KG1 (cell line): ENCODE results near the gene SFTPA1.
"Not testable (repeated sequence)": the region's sequence is repeated elsewhere in the genome, so short reads cannot be mapped to it uniquely, and the experiment has no call there.

Experiments used
- DNase-seq: peaks from one replicate; lab custom pipeline; 2025; lab: John Stamatoyannopoulos, UW

SFTPA1 gene

DNA sequence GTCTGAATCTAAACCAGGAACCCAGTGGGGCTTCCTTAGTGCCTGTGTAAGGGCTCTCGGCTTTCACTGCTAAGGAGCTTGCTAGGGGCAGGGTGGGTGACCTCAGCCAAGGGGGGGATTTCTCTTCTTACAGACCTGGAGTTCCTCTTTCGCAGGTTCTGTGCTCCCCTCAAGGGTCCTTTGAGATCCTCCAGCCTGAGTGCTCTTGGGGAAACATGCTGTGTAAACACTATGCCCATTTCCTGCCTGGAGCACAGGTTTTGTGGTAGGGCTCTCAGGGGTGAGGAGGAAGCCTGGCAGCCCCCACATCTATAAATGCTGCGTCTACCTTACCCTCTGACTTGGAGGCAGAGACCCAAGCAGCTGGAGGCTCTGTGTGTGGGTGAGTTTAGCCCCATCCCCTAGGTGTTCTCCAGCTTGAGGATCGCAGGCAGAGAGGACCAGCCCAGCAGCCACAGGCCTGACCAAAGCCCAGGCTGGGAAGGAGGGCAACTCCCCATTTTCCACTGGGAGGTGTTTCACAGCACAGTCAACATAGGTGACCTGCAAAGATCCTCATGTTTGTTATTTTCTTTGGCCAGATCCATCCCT lies at the start of gene SFTPA1:
Gene SFTPA1, plus strand, starts transcription at position 339 of the 591 bp plus-strand sequence. CDS start 887 bp downstream, outside the sequence.
- no peak for DNase-seq

DNA sequence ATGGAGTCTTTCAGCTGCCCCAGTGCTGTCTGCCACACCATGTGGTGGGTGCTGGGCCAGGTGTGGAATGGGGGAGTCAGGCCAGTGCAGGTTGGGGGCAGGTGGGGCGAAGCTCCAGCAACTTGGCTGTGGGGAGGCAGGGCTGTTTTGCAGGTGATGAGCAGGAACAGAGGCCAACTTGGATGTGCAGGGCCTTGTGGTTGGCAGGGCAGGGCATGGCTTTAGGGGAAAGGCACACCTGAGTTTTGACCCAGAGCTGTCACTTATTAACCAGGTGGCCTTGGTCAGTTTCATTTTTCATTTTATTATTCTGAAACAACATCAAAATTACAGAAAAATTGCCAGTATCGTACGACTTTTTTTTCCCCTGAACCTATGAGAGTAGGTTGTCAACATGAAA lies 49.5 kb upstream of the SFTPA1 start:
- DNase-seq: no peak

DNA sequence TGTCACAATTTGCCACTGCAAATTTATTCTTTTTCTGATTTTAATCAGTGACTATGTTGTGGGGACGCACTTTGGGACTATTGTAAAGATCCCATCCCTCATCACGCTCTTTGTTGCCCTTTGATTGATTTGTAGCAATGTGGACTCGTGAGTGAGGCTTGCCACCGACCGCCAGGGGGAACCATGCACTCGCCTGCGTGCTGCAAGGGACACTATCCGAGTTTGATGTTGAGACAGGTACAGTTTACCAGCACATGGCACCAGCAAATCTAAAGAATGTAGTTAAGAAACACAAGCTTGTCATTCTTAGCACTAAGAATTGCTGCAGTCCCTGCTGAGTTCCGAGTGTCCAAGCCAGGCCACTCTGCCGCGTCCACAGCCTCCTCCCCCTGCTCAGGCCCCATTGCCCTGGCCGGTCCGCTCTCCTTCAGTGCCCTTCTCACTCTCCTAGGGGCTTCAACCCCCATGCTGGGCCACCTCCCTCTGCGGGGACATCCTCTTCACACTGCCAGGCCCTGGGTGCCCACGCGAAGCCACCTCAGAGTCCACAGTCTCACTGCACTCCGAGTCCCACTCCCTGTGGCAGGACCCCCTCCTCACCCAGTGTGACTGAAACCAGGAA lies 48.5 kb upstream of the SFTPA1 start:
- peak; percentile 41 for DNase-seq

DNA sequence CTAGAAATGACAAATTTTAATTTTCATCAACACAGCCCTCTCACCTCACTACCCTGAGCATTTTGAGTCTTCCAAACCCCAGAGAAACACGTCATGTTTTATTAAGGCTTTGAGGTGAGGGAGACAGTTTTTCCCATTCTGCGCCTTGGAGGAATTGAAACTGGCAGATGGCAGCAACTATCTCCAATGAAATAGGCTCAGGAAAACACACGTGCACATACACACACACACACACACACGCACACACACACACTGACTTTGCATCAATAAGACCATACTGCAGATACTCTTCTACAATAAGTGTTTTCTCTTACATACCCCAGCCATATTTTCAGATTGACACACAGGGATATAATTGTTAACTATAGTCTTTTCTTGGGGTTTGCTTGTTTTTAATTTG lies 47.3 kb upstream of the SFTPA1 start:
- no peak for DNase-seq

DNA sequence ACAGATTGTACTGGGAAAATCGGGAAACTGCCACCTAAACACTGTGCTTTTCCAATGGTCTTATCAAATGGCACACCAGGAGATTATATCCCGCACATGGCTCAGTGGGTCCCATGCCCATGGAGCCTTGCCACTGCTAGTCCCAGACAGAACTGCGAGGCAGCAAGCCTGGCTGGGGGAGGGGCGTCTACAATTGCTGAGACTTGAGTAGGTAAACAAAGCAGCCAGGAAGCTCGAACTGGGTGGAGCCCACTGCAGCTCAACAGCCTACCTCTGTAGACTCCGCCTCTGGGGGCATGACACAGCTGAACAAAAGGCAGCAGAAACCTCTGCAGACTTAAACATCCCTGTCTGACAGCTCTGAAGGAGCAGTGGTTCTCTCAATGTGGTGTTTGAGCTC lies 40.1 kb upstream of the SFTPA1 start:
- DNase-seq: not testable (repeated sequence)

DNA sequence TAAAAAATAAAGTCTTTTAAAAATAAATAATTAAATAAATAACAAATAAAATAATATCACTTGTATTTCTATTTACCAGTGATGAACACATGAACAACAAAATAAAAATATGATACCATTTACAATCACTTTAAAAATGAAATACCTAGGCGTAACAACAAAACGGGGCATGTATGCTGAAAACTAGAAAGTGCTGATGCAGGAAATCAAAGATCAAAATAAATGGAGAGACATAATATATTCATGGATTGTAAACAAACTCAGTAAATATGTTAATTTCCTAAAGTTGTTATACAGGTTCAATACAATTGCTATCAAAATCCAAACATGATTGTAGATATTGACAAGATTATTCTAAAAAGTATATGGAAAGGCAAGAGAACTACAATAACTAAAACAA lies 31.4 kb upstream of the SFTPA1 start:
- DNase-seq: no peak

DNA sequence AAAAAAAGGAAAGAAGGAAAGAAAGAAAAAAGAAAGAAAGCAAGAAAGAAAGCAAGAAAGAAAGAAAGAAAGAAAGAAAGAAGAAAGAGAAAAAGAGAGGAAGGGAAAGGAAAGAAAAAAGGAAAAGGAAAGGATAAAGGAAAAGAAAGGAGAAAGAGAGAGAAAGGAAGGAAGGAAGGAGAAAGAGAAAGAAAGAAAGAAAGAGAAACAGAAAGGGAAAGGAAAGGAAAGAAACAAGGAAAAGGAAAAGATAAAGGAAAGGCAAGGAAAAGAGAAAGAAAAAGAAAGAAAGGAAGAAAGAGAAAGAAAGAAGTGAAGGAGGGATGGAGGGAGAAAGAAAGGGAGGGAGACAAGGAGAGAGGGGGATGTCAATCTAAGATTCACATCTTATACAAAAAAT lies 29.7 kb upstream of the SFTPA1 start:
- no peak for DNase-seq

DNA sequence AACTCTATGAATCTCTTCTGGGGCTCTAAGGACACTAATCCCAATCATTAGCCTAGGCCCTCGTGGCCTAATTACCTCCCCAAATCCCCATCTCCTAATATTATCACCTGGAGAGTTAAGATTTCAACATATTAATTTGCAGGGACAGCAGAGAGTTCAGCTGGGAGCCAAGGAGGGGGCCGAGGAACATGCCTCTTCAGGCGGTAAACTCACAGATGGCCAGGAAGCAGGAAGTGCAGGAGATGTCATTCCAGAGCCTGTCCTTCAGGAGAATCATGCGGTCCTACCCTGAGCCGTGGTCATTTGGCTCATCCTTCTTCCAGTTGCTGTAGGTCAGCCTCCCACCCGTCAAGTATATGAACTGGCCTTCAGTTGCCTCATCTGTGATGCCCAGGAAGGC lies 28.6 kb upstream of the SFTPA1 start:
- no peak for DNase-seq

DNA sequence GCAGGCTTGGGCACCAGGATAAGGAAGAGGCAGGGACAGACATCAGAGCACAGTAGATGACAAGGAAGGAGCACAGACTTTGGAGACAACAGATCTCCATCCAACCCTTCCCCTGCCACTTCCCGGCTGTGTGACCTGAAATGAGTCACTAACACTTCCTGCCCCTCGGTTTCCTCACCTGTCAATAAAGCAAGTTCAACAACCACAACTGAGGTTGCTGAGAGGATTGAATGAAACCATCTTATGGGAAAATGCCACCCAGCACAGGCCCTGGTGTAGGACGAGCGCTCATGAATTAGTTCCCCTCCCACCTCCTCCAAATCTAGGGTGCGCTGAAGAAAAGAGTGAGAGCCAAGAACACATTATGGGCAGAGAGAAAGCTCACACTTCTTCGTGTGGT lies 27.8 kb upstream of the SFTPA1 start:
- not testable (repeated sequence) for DNase-seq

DNA sequence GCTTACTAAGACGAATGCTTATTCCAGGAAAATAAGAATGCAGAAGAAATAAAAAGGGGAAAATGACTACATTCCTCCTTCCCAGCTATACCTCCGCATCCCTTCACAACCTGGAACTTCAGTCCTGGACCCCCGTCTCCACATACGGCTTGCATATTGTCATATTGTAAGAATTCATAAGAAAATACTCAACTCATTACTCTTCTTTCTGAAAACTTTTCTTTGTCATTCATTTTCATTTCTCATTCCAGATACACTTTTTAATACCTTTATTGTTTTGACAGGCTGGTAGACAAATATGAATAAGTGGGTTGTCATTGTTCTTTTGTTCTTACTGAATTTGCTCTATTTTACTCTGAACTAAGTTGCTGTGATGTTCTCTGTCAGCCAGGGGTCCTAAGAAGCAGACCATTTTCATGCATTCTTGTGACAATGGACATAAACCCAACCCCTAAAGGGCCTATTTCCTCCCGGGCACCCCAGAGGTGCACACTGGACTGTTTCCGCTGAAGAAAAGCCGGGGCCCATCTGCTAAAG lies 27.2 kb upstream of the SFTPA1 start:
- DNase-seq: no peak

DNA sequence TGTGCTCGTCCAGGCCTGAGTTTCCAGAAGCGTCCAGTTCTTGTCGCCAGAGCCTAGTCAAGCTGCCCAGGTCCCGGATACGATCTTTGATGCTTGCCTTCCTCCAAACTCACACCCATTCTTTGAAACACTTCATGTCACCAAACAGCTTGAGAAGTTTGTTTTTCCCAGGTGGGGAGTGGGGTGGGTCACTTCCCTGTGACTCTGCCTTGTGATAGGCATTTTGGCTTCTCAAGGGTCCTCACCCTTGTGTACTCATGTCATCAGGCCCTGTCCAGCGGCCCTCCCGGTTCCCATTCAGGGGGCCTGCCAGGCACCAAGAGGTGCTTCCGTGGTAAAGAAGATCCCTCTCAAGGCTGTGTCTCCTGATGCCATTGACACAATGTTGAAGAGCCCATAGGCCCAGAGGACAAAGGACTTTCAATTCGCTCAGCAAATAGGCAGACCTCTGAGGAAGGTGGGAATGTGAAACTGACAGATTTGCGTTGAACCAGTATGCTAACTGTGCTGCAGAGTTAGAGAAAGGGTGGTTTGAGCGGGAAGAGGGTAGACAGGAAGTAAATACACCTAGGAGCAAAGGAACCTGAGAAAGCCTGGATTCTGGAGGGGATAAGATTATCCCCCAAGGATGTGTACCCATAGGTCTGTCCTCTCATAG lies 24.7 kb upstream of the SFTPA1 start:
- DNase-seq: no peak

DNA sequence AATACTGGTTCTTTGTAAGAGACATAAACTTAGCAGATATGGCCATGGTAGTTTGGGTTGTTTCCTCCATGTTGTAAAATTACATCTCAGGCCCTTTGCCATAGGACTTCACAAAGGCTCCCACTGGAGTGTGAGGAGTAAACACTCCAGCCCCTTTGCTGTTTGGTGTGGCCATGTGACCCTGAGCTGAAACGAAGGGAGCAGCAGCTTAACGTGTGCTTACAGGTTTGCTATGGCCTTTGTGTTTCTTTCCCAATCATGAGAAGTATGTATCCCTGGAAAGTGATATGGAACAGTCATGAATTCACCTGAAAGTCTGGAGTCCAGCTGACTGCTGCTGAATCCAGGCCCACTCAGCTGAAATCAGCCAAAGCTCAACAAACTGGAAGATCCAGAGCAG lies 23.8 kb upstream of the SFTPA1 start:
- no peak for DNase-seq

DNA sequence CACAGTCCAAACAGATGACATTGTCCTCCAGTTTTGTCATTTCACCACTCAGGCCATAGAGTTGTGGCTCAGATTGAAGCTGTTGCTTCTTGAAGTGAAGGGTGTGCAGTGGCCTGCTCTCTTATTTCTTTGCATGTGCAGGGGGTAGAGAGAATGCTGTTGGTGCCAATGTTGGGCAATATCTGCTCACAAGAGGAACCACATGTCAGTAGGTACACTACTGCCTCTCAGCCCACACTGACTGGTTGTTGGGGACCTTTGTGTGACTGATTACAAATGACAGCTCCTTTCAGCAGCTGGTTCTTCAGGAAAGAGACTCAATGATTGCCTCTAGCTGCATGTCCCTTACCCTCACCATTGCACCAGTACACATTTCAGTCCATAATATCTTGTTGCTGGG lies 21.9 kb upstream of the SFTPA1 start:
- no peak for DNase-seq

DNA sequence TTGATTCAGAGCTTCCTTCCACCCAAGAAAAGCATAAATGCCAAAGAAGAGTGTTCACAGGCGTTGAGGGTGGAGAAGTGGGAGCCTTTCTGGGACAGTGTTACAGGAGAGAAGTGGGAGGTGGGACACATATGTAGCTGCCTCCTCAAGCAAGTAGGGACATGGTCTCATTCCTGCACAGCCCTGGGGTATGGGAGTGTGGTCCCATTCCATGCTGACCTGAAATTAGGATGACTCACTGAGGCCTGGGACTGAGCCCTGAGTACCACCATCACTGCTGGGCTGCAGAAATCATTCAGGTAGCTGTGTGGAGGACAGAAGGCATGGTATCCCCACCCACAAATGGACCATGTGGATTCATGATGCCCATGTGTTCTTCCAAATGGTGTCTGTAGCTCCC lies 17.4 kb upstream of the SFTPA1 start:
- no peak for DNase-seq

DNA sequence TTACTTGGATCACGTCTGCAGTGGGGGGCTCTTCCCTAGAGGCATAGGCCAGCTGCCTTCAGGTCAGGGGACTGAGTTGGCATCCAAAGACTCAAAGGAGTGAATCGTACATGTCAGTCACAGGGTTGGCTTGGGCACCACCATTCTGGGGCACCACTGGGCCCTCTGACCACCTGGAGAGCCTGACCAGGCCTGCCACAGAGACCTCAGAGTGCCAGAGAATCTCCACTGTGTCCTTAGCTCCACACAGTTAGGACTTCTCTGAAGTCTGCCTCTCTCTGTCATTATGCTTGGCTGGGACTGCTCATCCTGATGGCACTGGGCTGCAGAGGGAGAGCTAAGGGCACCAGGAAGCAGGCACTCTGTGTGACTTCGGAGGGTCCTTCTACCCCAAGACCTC lies 16.2 kb upstream of the SFTPA1 start:
- DNase-seq: not testable (repeated sequence)

DNA sequence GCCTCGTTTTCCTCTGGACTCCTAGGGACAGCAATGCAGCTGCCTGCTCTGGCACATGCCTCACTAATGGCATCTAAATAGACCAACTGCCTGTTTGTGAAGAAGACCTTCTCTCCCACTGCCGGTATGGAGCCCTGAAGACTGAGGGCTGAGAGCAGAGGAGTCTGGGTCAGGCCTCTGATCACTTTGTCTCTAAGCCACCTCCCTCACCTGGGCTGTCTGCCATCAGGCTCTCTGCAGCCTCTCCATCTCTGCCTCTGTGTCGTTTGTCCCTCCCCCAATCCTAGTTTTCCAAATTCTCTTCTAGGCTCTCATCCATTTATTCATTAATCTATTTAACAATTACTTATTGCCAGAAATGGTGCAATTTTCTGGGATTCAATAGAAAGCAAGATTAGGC lies 15.2 kb upstream of the SFTPA1 start:
- no peak for DNase-seq

DNA sequence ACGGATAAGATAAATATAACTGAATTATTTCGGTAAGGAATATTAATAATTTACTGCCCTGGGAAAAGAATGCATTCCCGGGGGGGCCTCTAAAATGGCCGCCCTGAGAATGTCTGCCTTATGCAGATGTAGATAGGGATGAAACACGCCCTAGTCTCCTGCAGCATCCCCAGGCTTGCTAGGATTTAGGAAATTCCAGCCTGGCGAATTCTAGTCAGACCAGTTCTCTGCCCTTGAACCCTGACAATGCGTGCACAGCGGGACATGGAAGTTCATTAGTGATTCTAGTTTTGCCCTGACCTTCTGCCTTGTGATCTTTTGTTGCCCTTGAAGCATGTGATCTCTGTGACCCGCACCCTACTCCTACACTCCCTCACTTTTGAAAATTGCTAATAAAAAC lies 11.1 kb upstream of the SFTPA1 start:
- DNase-seq: not testable (repeated sequence)

DNA sequence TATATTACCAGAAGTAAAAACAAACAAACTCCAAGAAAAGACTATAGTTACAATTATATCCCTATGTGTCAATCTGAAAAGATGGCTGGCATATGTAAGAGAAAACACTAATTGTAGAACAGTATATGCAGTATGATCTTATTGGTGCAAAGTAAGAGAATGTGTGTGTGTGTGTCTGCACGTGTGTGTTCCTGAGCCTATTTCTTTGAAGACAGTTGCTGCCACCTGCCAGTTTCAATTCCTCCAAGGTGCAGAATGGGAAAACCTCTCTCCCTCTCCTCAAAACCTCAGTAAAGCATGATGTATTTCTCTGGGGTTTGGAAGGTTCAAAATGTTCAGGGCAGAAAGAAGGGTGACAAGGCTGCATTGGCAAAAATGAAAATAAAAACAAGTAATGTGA lies 8.8 kb upstream of the SFTPA1 start:
- DNase-seq: no peak

DNA sequence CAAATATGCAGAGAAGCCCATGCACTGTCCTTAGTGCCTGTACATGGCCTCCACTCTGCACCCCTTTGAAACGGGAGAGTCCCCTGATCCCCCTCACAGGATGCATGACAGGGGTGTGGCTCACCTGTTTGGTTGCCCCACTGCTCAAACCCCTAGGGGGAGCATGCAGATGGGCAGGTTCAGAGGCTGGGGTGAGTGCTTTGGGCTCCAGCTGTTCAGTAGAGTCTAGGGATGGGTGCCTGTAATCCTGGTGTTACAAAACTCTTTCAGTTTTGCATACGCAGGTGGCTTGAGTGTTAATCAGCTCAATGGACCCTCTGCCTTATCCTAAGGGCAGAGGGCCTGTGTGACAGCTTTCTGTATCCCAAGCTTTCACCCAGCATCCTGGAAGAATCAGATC lies 7.8 kb upstream of the SFTPA1 start:
- no peak for DNase-seq

DNA sequence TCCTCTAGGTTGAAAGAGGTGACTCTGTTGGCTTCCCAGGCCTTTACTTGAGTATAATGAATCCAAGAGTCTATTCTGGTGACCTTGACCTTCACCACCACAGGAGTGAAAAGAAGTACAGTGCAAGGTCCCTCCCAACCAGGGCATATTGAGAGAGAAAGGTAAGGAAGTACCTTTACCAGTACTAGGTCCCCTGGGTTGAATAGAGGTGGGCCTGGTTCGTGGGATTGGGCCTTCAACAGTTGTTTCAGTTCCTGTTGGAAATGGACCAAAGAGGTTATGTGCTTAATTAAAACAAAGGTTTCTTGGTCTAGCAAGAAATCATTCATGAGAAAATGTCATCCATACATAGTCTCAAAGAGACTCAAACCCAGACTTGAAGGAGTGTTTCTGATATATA lies 6.4 kb upstream of the SFTPA1 start:
- DNase-seq: no peak

DNA sequence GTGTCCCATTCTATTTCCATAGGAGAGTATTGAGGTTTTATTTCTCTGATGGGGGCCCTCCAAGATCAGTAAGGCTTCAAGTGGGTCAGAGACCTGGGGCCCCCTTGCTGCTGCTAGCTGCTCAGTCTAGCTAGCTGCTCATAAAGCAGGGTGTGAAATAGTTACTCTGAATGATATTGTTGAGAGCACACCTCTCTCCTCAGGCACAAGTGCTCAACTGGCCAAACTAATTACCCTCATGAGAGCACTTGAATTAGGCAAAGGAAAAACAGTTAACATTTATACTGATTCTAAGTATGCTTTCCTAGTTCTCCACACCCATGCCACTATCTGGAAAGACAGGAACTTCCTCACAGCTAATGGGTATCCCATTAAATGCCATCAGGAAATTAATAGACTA lies 5.4 kb upstream of the SFTPA1 start:
- no peak for DNase-seq

DNA sequence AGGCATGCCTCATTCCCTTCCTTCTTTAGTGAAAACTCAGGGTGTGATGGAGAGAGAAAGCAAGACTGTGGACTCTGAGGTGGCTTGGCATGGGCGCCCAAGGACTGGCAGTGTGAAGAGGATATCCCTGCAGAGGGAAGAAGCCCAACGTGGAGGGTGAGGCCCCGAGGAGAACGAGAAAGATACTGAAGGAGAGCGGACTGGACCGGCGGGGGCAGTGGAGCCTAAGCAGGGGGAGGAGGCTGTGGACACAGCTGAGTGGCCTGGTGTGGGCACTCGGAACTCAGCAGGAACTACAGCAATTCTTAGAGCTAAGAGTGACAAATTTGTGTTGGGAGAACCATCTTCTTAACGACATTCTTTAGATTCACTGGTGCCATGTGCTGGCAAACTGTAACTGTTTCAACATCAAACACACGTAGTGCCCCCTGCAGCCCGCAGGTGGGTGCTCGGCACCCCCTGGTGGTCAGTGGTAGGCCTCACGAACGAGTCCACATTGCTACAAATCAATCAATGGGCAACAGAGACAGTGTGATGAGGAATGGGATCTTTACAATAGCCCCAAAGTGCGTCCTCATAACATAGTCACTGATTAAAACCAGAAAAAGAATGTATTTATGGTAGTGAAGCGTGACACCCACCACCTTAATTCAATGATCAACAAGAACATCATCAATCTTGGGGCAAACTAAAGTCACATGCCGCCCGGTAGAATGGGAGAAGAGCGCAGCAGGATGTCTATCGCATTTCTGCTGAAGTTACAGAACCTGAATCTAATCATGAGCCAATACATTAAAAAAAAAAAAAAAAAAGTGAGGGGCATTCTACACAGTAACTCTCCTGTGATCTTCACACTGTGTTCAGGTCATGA lies 2.0 kb upstream of the SFTPA1 start:
- no peak for DNase-seq
